HT1080 (cell line): Measurements from ENCODE around the gene PCBP3. TPM values are rescaled to one million over a fixed set of nuclear protein-coding genes. Genes with fewer than 3 reads are reported as not detected.

Experiments used
- DNase-seq: peaks from one replicate; pipeline ENCODE4 v3.0.0-alpha.2; 2015; ENCODE audit warnings: low read depth
- total RNA-seq: library from RNA; depleted of rRNA; stranded (reverse); fragments of >200 nt; shearing (Covaris generic); gene quantifications from 2 replicates; pipeline ENCODE4 v1.2.3, GENCODE V29; 2014

PCBP3 gene
- total RNA-seq, 1 experiment from 2014 or later = not detected

DNA sequence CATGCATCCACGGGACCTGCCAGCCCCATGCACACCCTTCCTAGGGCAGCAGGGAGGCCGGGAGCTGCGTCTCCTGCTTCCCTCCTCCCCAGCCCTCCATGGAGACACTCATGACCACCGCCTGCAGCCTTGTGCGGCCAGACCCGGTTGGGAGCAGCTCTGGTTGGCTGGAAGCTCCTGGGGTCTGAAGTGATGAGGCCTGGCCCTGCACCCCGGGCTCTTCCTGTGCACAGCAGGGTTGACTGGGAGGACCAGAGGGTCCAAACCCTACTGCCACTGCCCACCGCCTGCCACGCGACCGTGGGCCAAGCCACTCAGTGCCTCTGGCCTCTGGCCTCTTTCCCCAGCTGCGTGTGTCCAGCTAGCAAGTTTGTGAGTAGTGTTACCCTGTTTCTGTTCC, 226.9 kb downstream of the PCBP3 start:
- DNase-seq = no peak

DNA sequence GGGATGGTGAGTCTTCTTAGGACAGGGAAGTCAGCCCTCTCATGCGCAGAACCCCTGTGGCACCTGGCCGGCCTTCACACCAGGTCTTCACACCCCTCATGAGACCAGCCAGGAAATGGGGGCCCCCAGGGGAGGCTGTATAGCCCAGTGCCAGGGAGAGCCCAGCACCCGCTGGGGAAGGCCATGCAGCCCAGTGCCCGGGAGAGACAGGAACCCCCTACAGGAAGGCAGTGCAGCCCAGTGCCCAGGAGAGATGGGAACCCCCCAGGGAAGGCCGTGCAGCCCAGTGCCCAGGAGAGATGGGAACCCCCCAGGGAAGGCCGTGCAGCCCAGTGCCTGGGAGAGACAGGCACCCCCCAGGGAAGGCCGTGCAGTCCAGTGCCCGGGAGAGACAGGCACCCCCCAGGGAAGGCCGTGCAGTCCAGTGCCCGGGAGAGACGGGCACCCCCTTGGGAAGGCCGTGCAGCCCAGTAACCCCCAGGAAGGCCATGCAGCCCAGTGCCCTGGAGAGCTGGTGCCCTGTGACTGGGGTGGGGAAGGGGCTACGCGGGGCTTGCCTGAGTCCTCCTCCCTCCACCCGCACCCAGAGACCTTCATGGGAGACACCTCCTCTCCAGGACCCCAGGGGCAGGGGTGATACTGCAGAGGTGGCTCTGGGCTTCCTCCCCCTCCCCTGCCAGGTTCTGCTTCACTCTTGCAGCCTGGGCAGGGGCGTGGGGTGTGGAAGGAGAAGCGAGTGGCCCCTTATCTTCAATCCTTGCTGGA, 227.5 kb downstream of the PCBP3 start:
- no peak for DNase-seq

DNA sequence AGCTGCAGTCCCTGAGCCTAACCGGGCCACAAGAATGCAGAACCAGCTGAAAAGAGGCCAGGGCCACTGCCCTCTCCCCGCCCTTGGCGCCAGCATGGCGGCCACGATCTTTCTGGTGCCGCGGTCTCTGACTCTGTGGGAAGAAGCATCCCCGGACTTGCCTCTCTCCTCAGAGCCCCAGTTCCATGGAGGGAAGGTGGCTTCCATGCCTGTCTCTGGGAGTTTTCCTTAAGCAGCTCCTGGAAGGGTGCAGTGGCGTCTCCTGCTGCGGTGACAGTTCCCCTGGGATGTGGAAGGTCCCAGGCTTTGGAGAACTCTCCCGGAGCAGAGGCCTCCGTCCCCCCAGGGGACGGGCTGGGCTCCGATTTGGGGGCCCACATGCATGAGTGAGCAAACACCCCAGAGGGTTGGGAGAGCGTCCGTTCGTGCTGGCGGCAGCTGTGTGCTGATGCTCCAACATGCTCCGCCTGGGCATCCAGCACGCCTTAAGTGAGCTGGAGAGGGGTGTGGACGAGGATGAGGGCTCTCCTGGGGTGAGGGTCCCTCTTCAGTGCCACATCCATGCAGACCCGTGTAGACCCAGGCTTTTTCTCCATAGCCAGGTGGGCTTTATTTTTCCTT, 228.2 kb downstream of the PCBP3 start:
- no peak for DNase-seq

DNA sequence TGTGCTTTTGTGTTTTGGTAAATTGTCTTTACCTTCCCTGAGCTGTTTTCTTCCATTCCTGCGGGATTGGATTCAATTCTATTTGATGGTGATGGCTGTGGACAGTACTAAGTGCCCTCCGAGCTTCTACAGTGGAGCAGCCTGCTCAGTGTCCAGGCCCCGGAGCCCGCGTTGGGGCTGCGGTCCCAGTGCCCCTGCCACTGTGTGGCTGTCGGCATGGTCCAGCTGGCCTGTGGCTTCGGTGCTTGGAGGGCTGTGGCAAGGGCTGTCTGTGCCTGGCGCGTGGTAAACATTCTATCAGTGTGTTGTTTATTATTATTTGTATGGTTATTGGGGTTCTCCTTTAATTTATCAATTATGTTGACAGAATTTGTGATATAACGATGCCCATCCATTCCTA, 228.9 kb downstream of the PCBP3 start:
- DNase-seq = no peak

DNA sequence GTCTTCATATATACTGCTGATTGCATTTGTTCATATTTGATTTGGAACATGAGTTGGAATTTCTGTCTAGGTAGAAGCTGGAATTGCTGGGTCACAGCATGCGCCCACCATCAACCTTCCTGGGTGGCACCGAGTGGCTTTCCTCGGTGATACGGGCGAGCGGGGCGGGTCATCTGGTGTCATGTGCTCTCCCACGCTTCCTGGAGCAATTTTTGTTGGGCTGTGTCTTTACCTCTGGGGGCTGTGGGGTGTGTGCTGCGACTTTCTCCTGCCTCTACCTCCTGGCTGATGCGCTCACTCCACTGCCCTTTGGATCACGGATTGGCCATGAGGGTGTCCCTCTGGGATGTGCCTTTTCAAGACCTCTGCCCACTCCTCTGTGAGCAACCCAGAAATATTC, 229.4 kb downstream of the PCBP3 start:
- no peak for DNase-seq

DNA sequence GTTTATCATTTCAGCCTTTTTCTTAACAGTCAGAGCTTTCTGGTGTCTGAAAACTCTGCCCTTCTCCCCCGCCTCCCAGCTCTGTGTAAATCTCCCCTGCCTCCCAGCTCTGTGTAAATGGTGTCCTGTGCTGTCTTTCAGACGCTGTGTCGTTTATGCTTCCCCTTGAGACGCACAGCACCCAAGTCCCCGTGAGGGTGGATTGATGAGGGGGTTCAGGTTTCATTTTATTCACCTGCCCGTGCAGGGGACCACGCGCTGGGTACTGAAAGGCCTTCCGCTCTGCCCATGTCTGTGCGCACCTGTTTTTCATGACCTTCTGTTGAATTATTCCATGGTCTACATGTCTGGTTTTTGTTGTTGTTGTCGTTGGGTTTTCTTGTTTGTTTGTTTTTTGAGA, 229.9 kb downstream of the PCBP3 start:
- no peak for DNase-seq

DNA sequence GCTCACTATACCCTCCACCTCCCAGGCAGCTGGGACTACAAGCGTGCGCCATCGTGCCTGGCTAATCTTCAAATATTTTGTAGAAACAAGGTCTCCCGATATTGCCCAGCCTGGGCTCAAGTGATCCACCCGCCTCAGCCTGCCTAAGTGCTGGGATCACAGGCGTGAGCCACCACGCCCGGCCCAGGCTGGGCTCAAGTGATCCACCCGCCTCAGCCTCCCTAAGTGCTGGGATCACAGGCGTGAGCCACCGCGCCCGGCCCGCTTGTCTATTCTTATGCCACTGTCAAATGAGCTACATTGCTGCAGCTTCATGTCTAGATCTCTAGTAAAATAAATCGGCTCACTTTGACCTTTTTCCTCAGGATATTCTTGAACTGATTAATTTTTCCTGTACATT, 230.3 kb downstream of the PCBP3 start:
- DNase-seq = no peak

DNA sequence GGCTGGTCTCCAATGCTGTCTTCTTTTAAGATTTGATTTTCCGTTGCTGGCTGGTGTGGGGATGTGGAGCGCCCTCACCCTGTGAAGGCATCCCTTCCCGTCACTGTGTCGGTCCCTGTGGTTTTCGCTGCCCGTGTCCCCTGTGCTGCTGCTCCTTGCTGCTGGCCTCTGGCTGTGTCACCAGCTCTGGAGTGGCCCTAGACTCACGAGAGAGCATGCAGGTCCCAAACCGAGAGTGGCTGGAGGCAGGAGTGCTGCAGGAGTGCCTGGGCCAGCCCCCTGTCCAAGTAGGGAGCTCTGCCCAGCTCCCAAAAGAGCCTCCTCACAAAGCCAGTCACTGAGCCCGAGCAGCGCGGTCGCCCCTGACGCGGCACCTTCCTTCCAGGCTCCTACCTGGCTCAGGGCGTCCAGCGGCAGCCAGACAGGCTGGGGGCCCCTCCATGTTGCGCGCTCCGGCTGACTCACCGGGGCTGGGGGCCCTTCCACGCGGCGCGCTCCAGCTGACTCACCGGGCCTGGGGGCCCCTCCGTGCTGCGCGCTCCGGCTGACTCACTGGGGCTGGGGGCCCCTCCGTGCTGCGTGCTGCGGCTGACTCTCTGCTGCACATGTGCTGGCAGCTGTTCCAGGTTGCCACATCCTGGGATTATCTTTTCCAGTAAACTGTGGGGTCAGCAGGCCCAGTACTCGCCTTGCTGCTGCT, 231.3 kb downstream of the PCBP3 start:
- peak; percentile 97 for DNase-seq

DNA sequence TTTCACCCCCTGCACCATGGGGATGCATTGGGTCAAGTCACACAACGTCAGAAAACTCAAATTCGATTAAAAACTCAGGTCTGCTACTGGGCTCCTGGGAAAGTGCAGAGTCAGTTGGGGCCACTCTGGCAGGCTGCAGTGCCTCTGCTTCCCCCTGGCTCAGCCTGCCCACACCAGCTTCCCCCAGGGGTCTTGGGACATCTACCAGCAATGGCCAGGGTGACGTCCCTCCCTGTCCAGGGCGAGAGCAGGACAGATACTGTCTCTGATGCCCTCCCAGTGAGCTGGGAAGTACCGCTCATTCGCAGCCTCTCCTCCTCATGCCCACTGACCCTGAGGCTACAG, 231.9 kb downstream of the PCBP3 start:
- DNase-seq = no peak

DNA sequence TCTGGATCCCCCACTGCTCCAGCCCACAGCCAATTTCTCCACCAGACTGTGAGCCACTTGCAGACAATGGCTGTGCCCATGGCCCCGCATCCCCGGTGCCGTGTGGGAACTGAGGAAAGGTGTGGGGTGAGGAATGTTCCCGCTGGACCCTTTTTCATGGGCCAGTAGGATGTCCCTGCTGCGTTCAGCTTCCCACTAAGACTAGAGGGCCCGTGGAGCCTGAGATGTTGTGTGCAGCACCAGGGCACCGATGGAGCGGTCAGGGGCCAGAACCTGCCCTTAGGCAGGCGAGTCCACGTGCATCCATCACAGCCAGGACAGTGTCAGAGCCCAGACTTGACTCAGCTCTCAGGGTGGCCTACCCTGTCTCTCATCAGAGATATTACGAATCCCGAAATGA, 232.4 kb downstream of the PCBP3 start:
- DNase-seq = no peak

DNA sequence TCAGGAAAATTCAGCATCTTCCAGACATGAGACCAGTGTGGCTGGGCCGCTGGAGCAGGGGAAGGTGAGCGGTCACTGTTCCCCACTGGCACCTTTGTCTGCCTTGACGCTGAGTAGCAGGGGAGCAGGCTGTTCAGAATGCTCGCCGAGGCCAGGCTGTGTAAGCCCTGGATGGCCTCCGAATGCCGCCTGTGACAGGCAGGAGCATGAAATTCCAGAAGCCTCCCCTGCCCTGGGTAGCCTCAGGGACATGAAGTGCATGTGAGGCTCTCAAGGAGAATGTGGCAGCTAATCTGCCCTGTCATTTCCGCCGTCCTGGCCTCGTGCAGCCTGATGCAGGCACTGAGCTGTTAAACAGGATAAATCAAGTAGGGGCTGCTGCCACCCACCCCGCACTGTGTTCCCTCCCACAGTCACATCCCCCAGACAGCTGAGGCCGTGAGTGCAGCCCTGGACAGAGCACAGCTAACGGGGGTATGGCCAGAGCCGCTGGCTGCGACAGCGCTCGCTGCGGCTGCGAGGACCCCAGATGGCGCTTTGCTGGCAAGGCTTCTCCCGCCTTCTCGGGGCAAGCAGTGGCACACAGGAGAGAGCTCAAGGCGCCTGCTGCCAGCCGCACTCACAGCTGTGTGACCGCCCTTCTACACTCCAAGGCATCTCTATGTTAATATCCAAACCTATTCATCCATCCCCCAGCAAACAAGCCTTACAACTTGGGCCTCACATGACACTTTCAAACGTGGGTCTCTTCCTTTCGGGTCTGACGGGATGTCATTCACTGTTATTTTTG, 233.1 kb downstream of the PCBP3 start:
- no peak for DNase-seq

DNA sequence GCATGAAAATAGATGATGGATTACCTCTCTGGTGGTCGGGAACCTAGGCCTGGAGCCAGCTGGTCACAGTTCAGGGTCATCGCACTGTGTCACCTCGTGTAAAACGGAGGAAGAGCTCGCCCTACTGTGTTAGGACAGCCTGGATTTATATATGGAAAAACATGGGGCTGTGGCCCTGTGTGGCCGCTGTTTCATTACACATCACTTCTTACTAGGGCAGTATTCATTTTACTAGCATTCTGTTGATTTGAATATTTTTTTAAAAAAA, 233.6 kb downstream of the PCBP3 start:
- DNase-seq = no peak

DNA sequence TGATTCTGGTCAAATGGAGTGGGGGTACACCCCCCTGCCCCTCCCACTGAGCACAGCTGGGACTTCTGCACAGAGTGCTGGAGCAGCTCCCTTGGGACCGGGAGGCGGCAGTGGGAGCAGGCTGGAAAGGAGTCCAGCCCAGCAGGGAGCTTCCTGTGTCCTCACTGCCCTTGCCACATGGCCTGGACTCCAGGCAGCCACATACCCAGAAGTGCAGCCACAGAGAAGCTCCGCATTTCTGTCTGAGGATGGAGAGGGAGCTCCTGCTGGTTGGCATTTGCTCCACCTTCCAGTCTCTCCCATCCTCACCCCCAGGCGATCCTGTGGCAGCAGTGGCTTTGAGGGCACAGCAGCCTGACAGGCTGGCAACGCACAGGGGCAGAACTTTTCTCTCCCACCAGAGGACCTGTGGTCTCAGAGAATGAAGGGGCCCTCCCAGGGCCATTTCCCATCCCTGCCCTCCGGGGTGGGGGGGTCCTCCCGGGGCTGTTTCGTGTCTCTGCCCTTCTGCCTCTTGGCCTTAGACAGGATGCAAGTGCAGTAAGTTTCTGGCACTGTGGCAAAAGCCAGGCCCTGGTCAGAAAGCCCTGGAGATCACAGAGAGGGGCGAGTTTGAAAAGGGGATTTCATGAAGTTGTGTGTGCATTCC, 234.4 kb downstream of the PCBP3 start:
- no peak for DNase-seq

DNA sequence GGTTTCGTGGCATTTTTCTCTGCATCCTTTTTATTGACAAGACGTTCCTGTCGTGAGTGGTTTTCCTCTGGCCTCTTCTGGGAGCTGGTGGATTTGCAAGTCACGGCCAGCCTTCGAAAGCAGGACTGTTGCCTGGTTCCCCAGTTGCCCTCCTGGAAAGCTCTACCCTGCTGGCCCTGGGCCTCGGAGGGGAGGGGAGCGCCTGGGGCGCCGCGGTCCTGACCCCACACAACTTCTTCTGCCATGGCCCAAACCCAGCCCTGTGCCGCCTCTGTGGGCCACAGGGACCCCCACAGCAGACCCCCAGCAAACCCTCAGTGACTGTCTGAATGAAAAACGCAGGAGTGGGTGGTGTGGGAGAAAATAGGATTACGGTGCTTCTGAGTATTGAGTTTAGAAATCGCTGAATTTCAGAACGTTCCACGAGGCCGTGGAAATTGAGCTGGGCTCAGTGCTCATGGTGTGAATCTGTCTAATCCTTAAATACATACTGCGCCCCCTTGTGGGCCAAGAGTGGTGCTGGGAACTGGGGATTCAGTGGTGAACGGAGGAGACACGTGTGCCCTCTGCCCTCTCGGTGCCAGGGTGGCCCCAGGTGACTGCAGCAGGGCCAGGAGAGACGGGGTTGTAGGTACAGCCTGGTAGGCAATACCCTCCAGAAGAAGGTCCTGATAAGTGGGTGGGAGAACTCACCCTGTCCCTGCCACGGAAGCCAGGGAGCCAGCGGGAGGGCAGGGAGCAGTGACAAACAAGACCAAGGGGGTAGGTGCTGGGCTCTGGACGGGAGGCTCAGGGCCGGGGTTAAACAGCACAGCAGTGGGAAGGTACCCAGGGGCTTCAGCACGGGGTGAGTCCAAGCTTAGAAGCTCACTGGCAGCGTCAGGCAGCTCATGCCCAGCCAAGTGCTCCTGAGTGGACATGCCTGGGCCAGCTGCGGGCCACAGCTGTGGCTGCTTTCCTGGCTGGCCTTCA, 236.9 kb downstream of the PCBP3 start:
- DNase-seq = peak; percentile 53

DNA sequence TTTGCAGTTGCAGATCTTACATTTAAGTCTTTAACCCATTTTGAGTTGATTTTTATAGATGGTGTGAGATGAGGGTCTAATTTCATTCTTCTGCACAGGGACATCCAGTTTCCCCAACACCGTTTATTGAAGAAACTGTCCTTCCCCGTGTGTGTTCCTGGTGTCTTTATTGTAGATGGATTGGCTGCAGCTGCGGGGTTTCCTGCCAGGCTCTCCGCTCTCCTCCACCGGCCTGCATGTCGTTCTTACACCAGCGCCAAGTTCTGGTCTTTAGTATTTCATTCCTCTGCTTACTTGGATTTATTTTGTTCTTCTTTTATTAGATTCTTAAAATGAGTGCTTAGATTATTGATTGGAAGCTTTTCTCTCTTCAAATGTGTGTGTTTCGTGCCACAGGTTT, 239.1 kb downstream of the PCBP3 start:
- no peak for DNase-seq

DNA sequence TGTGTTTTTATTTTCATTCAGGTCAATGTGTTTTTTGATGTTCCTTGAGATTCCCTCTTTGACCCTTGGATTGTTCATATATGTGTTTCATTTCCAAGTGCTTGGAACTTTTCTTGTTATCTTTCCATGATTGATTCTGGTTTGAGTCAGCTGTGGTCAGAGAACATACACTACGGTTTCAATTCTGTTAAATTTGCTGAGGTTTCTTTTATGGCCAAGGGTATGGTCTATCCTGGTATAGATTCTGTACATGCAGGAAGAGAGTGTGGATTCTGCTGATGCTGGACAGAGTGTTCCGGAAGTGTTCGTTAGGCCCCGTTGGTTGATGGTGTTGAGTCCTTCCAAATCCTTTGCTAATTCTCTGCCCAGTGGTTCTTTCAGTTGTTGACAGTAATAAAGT, 239.6 kb downstream of the PCBP3 start:
- no peak for DNase-seq

DNA sequence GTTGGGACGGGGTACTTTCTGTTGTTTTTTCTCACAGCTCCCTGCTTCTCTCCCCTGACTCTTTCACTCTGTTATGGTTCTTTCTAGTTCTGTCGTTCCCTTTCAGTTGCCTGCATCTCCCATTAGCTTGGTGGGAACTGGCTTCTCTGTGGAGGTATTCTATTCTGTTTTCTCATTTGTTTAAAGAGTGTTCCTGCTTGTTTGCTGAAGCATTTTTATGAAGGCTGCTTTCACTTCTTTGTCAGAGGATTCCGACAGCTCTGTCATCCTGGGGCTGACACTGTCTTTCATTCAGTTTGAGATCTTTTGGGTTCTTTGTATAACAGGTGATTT, 242.0 kb downstream of the PCBP3 start:
- DNase-seq = no peak

DNA sequence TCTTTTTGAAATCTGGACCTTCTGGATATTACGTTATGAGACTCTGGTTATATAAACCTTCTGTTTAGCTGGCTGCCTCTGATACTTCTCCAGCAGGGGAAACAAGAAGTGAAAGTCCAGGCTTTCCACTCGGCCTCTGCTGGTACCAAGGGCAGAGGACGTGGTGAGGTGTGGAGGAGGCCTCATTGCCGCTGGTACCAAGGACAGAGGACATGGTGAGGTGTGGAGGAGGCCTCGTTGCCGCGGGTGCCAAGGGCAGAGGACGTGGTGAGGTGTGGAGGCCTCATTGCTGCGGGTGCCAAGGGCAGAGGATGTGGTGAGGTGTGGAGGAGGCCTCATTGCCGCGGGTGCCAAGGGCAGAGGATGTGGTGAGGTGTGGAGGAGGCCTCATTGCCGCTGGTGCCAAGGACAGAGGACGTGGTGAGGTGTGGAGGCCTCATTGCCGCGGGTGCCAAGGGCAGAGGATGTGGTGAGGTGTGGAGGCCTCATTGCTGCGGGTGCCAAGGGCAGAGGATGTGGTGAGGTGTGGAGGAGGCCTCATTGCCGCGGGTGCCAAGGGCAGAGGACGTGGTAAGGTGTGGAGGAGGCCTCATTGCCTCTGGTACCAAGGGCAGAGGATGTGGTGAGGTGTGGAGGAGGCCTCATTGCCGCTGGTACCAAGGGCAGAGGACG, 242.5 kb downstream of the PCBP3 start:
- DNase-seq = peak; percentile 81

DNA sequence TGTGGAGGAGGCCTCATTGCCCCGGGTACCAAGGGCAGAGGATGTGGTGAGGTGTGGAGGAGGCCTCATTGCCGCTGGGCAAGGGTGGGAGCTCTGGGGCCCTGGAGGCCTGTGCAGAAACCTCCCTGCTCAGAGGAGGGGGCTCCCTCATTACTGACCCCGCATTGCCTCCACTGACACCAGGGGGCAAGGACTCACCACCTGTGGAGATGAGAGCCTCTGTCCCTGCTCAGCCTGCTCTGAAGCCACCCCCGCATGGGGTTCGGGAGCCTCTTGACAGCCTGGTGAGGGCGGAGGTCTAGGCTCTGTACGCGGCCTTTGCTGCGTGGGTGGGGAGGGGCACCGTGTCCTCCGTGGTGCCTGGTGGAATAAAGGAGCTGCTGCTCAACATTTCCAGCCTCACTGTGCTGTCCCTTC, 243.1 kb downstream of the PCBP3 start:
- DNase-seq = no peak

DNA sequence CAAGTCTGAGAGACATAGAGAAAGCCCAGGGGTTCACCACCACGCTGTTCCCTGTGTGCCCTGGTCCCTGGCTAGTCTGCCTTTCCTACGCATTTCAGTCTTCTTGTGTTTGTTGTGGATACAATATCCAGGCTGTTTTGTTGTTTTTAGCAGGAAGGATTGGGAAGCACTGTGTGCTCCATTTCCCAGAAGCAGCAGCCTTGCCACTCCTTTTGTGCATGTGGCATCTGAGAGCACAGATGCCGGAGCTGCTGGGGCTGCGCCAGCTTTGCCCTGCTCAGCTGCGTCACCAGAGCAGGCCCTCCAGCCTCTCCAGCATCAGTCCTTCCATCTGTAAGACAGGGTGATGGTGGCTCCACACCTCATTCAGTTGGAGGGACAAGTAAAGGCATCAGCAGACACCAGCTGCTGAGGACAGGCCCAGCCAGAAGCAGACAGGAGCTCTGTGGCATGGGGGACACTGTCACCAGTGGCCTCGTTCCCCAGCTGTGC, 243.6 kb downstream of the PCBP3 start:
- no peak for DNase-seq
